Fibroblast of skin of back (primary cell): ENCODE data around the gene MON1B. TPM values are rescaled to one million over a fixed set of nuclear protein-coding genes. Genes with fewer than 3 reads are reported as not detected.
"Not testable (repeated sequence)": the region's sequence is repeated elsewhere in the genome, so short reads cannot be mapped to it uniquely, and the experiment has no call there.

Experiments
- DNase-seq: peaks from one replicate; pipeline ENCODE4 v3.0.0-alpha.2; 2013
- polyA plus RNA-seq, 2 experiments: library from polyadenylated mRNA; unstranded; fragments of 120-200 nt; gene quantifications; one replicate each; pipeline ENCODE4 v1.2.1, GENCODE V29; 2013; ENCODE audit not compliant: insufficient read length in 2 of 2

The MON1B gene
- 22.5 TPM for polyA plus RNA-seq (2013, experiment 1 of 2; ENCODE audit: insufficient read length)
- 18.8 TPM for polyA plus RNA-seq (2013, experiment 2 of 2; ENCODE audit: insufficient read length)

DNA sequence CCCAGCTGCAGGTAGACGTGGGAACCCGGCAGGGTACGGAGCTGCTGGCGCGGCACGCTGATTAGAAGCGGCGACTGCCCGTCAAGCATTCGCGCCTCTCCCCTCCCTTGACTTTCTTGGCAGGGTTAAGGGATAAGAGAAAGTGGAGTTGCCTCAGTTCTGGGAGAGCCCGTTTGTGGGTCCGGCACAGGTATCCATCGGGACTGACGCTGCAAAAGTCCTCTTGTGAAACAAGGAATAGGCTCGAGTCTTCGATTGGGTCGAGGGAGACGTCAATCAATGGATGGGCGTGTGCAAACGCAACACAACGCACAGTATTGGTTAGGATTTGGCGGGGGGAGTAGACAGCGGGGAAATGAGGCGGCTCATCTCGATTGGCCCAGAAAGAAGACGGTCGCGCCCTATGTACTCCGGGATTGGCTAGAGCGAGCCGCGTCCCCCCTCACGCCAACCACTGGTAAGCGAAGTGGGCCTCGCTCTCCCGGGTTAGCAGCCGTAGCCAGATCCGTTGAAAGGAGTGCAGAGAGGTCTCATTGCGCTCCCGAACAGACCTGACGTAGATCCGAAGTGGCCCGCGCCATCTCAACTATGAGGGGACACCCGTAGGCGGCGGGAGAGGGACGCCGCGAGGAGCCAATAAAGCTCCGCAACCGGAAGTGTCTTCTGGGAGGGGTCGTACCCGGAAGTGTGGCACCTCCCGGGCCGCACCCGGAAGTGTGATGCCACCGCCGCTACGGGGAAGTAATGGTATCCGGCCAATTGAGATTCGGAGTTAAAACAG lies at the start of gene MON1B:
Gene MON1B, plus strand, starts transcription at position 713 of the 781 bp plus-strand sequence. CDS start 296 bp downstream, outside the sequence.
- peak; percentile 99 for DNase-seq

DNA sequence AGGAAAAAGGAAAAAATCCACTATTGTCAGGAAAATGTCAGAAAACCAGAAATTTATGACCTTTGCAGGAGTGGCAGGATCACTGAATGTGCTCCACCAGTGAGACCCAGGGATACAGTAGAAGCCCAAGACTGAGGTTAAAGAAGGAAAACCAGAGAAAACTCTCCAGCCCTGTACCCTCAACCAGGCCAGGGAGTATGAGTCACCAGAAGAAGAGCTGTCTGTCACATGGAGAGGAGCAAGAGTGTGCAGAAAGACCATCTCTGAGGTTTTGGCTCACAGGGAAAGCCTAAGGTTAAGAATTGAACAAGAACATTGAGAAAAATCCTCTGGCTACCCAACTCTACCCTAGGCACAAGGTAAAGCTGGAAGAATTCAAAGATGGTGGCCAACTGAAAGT lies 47.6 kb upstream of the MON1B start:
- no peak for DNase-seq

- DNase-seq, result no peak
Measured at GRCh38 chr16:77148121-77148520, 42.9 kb upstream of the MON1B start.

DNA sequence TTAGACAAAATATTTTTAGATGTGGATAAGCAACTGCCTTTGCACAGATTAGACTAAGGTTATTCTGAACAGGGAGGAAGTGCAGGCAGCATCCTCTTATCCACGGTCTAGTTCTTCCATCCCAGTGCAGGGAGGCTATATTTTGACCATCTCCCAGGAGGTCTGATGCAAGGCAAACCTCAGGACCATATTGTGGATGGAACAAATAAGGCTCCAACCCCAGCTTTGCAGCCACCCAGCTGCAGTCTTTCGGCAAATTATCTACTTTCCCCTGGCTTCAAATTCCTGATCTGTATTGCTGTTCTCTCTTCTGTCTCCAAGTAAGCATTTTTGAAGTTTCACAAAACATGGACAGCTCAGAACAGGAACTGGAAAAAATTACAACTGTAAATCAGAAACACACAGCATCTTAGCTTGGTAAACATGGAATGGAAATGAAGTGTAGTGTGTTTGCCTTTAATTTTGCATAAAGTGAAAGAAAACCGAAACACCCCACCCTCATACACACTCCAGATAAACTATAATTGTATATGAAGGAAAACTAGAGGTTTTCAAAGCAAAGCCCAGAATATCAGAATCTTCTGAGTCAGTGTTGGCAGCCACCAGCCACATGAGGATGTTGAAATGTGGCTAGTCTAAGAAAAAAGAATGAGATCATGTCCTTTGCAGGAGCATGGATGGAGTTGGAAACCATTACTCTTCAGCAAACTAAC lies 33.5 kb upstream of the MON1B start:
- DNase-seq, result no peak

- DNase-seq, result no peak
Measured at GRCh38 chr16:77158293-77158692, 32.7 kb upstream of the MON1B start.

- no peak for DNase-seq
Measured at GRCh38 chr16:77165006-77165405, 26.0 kb upstream of the MON1B start.

DNA sequence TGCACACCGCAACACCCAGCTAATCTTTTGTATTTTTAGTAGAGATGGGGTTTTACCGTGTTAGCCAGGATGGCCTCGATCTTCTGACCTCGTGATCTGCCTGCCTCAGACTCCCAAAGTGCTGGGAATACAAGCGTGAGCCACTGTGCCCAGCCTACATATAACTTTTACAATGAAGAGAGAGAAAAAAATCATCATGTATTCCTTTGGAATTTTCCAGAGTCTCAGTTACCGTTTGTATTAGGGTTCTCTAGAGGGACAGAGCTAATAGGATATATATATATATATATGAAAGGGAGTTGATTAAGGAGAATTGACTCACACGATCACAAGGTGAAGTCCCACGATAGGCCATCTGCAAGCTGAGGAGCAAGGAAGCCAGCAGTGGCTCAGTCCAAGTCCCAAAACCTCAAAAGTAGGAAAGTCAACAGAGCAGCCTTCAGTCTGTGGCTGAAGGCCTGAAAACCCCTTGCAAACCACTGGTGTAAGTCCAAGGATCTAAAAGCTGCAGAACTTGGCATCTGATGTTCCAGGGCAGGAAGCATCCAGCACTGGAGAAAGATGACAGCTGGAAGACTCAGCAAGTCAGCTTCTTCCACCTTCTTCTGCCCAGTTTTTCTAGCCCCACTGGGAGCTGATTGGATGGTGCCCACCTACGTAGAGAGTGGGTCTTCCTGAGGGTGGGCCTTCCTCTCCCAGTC lies 25.3 kb upstream of the MON1B start:
- not testable (repeated sequence) for DNase-seq

- no peak for DNase-seq
Measured at GRCh38 chr16:77166726-77167125, 24.3 kb upstream of the MON1B start.

DNA sequence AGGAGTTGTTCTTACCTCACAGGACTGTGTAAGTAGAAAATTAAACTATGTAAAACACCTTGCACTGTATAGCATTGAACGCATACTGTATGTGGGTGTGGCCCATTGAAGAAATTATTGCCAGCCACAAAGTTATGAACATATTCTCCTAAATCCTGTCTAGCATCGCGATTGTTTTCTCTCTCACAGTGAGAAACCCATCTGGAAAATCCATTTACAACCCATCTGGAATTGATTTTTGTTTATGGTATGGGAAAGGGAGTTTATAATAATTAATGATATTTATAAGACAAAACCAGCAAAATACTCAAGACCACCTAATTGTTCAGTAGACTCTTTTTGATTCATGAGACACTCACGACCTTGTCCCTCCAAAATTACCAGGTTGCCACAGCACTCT lies 22.1 kb upstream of the MON1B start:
- no peak for DNase-seq

DNA sequence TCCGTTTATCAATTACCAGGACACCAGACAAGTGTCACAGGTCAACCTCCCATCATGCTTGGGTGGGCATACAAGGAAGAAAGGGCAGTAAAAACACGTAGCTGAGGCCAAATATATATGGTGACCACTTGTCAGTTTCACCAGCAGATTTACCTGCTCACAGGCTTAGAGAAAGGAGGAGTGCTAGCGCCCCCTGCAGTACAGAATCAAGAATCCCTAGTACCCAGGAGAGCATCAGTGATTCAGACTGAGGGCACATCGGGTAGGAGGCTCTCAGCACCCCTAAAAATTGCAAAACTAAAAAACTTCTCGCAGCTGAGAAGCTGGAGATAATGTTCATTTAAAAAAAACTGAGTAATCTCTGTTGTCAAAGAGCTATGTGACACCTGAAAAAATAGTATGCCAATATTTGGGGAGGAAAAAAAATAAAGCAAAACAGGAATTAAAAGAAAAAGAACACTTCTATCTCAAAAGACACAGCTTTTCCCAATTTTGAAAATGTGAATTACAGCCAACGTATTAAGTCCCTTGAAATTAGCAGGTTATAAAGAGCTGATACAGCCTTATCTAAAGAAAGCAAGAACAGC lies 21.2 kb upstream of the MON1B start:
- DNase-seq, result peak; percentile 23

GRCh38 chr16:77170805-77171204 lies 20.2 kb upstream of the MON1B start:
- DNase-seq, result no peak

DNA sequence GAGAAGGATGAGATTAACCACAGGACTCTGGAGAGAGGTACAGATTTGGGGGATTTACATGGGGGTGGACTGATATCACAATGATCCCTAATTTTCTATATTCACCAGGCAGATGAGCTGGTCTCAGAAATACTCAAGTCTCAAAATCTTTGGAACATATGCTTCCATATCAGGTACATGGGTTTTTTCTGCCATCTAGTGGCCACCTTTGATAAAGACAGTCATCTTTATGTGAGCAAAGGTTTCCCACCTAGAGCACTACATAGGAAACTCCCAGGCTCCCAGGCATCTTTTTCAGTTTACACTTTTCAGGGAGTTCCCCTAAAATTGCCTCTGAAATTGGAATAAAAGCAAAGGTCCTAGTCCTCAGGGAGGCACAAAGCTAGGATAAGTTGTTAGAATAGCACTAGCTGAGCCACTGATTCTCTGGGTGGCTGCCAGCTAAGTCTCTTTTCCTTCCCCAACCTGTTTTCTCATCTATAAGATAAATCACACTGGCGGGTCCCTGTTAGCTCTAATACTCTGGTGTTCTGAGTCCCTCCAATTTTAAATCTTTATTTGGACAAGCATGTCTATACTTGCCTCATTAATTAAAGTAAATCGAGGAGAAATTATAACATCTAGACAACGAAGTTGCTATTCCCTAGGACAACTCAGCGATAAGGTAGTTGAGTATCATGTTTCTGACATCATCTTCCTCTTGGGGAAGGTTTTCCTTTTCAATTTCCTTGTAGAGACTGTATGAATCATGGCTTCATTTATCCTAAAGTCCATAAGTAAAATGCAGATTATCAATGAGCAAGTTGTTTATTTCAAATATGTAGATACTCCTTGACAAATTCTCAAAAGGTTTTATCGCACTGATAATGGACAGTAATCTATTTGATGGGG lies 19.0 kb upstream of the MON1B start:
- peak; percentile 49 for DNase-seq

- DNase-seq, result no peak
Measured at GRCh38 chr16:77172951-77173350, 18.0 kb upstream of the MON1B start.

DNA sequence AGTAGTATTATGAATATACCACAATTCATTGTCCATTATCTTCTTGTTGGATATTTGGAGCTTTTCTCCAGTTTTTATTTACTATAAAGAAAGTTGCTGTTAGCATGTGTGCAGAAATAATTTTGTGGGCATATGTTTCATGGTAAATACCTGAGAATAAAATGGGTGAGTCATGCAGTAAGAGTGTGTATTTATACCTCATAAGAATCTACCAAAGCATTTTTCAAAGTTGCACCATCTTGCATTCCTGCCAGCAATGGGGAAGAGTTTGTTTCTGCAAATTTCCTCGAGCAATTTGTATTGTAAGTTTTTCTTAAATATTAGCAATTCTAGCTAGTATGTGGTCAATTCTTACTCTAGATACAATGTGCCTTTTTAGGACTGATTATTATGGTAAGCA lies 7.9 kb upstream of the MON1B start:
- no peak for DNase-seq

- not testable (repeated sequence) for DNase-seq
Measured at GRCh38 chr16:77186298-77186697, 4.7 kb upstream of the MON1B start.

DNA sequence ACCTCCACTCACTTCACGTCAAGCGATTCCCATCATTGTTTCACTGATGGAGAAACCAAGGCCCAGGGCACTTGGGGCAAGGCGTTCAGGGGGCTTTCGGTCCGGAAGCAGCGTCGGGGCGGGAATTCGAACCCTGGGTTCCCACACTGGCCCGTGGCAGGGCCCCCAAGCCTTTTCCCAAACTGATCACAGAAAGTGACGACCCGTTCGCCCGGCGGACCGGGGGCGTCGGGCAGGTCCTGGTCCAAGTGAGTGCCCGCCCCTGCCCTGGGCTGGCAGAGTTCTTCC lies 856 bp upstream of the MON1B start:
- no peak for DNase-seq

- peak; percentile 6 for DNase-seq
Measured at GRCh38 chr16:77191259-77191969, 424 bp downstream of the MON1B start.

- DNase-seq, result no peak
Measured at GRCh38 chr16:77193377-77193776, 2.4 kb downstream of the MON1B start.

- no peak for DNase-seq
Measured at GRCh38 chr16:77194295-77195231, 3.6 kb downstream of the MON1B start.

GRCh38 chr16:77195411-77195810 lies 4.4 kb downstream of the MON1B start:
- DNase-seq, result no peak
